Esophagus mucosa (tissue), 1 donor: Measurements from ENCODE around the gene ATP10A. TPM values are rescaled to one million over a fixed set of nuclear protein-coding genes. Genes with fewer than 3 reads are reported as not detected.

Source experiments
- ATAC-seq: fragments of 200-7000 bp; cut with Tn5 transposase; one replicate; pipeline ENCODE4 v1.9.1; 2020
- total RNA-seq: library from RNA; stranded (reverse); gene quantifications from one replicate; pipeline ENCODE4 v1.2.4, GENCODE V29; 2023
- donor health status: DM: yes; HTN: yes; CAD: no.

The ATP10A gene
- total RNA-seq, 1 donor from 2014 or later: 0.44 TPM

DNA sequence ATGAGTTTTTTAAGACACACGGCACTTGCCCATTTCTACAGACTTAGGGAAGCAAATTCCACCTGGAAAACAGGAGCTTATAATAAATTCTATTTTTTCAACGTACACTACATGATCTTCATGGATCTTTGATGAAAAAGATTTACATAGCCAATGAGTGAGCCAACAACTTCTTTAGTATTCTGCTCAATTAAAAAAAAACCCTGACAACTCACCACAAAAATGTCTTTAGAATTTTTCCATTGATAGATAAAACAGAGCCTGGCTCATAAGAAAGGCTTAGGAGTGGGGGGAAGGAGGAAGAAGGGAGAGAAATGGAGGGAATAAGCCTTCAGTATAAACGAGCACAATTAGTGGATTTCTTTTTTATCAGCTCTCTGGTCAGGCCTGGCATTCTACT, 126.7 kb downstream of the ATP10A start:
- no peak for ATAC-seq

GRCh38 chr15:25735550-25736384, 127.4 kb downstream of the ATP10A start:
- no peak for ATAC-seq

GRCh38 chr15:25734680-25735355, 128.3 kb downstream of the ATP10A start:
- no peak for ATAC-seq

GRCh38 chr15:25733856-25734679, 129.1 kb downstream of the ATP10A start:
- no peak for ATAC-seq

GRCh38 chr15:25733036-25733855, 129.9 kb downstream of the ATP10A start:
- ATAC-seq: peak; percentile 23

- ATAC-seq: no peak
These were observed 130.9 kb downstream of the ATP10A start for GRCh38 chr15:25732191-25732590.

DNA sequence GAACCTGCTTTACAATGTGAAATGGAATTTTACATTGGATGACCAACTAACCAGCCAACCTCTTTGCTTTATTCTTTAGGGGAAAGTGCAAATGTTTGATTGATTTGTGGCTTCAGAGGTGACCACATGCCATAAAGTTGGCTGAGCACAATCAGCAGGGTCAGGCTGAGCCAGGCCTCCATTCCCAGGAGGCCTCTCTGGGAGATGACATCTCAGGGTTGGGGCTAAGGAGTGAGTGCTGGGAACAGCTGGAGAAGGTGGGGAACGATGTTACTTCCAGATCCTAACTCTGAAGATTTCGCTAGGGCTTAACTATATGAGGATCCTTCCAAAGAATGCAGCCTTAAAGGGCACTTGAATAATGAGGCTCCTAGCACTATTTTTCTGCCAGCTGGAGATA, 131.7 kb downstream of the ATP10A start:
- no peak for ATAC-seq

DNA sequence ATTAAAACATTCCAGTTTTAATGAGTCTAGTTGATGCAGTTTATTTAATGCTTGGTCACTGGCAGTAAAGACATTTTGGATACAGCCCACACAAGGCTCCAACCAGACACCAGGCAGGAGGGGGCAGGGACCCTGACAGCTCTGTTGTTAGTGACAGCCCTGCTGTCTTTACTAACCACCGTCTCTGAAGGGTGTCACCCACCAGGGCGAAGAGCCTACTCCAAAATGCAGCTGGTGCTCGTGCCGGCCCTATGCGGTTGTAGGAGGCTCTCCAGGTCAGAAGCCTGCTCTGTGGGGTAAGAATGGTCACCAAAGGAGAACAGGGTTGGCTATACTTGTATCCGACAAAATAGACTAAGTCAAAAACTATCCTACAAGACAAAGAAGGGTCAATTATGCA, 132.2 kb downstream of the ATP10A start:
- ATAC-seq: no peak

DNA sequence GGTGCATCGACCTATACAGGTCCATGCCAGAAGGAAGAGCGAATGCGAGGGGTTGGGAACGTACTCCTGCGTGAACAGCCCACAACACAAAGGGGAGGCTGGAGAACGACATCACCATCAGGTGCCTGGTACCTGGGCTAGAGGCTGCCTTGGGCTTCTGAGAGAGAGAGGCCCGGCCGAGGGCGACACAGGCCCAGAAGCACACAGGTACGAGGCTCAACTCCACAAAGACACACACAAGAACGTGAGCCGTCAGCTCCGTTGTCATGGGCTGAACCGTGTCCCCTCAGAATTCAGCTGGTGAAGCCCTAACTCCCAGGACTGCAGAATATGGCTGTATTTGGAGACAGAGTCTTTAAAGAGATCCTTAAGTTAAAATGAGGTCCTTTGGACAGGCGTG, 134.3 kb downstream of the ATP10A start:
- no peak for ATAC-seq

- ATAC-seq: no peak
These were observed 135.1 kb downstream of the ATP10A start for GRCh38 chr15:25727867-25728600.

DNA sequence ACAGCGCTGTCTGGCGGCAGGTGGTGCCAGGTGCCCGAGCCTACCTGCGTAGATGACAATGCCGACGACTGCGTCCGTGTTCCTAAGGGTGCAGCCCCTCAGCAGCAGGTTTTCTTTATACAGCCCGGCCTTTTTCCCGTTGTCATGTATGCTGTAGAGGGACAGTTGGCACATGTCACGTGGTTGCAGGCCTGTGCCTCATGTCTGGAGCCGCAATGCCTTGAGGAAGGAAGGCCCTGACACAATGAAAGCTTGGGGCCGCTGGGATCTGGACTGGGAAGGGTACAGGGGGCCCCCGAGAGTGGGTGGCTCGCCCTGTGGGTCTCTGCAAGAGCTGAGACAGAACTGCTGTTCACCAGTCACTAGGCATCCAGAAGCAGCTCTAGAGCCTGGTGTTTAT, 136.0 kb downstream of the ATP10A start:
- no peak for ATAC-seq

- no peak for ATAC-seq
These were observed 137.4 kb downstream of the ATP10A start for GRCh38 chr15:25725758-25726157.

DNA sequence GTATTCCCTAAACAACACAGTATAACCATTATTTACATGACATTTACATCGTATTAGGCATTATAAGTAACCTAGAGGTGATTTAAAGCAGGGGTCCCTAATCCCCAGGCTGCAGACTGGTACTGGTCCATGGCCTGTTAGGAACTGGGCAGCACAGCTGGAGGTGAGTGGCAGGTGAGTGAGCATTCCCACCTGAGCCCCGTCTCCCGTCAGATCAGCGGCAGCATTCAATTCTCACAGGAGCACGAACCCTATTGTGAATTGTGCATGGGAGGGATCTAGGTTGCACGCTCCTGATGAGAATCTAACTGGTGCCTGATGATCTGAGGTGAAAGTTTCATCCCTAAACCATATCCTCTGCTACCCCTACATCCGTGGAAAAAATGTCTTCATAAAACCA, 138.2 kb downstream of the ATP10A start:
- ATAC-seq: no peak

GRCh38 chr15:25721605-25721955, 141.5 kb downstream of the ATP10A start:
- ATAC-seq: no peak

GRCh38 chr15:25719101-25719985, 143.8 kb downstream of the ATP10A start:
- ATAC-seq: no peak

DNA sequence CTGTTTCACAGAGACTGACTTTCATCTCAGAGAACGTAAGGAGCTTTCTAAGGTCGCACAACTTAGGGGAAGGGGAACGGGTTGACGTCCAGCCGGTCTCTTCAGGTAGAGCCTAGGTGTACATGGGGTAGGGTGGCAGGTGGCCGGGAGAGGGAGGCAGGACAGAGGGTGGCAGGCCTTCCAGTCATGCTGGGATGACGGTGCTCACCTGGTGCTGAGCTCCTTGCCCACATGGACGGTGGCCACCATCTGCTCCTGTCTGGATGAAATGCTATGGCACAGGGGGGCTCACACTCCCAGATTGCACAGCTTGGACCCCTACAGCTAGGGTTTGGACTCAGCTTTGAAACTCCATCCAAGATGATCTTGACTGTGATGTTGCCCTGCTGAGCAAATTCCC, 144.5 kb downstream of the ATP10A start:
- no peak for ATAC-seq

- ATAC-seq: no peak
These were observed 145.0 kb downstream of the ATP10A start for GRCh38 chr15:25718169-25718536.

GRCh38 chr15:25717457-25718168, 145.5 kb downstream of the ATP10A start:
- ATAC-seq: no peak

DNA sequence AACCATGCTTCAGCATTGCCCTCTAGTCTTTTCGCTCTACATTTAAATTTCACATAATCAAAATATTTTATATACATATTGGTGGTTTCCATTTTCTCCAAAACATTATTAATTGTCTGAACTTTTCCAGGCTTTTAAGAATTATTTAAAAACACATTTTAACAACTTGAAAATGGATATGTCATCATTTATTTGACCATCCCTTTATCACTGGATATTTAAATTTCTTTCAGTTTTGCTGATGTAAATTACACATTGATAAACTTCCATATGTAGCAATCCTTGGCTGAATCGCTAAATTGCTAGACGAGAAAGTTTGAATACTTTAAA, 146.0 kb downstream of the ATP10A start:
- ATAC-seq: no peak
